ENCODE results near the gene MAP3K4. TPM values are rescaled to one million over a fixed set of nuclear protein-coding genes. Genes with fewer than 3 reads are reported as not detected.

Gene MAP3K4
- total RNA-seq, 1 donor from 2014 or later: 41.3 TPM

DNA sequence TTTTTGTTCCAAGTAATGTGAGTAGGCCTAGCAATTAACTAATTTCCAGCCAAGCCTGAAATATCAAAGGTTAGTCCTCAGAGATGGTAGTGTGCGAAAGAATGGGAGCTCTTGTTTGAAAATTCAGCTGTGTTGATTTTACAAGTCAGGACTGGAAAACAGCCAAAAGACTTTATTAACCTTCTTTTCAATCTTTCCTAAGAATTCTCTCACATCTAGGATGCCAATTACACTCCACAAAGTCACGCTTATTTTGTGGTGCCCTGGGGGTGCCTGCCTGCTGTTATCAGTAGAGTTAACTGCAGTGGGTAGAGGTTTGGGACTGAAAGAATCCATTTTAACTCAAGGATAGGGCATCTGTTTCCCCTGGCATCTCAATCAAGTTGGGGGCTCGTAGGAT is 30.7 kb upstream of the MAP3K4 start:
- H3K27me3 ChIP-seq (ENCODE audit: control insufficient read depth, insufficient read depth, low read length): no peaks in the 10 kb centered on the region
- FAIRE-seq: no peak

DNA sequence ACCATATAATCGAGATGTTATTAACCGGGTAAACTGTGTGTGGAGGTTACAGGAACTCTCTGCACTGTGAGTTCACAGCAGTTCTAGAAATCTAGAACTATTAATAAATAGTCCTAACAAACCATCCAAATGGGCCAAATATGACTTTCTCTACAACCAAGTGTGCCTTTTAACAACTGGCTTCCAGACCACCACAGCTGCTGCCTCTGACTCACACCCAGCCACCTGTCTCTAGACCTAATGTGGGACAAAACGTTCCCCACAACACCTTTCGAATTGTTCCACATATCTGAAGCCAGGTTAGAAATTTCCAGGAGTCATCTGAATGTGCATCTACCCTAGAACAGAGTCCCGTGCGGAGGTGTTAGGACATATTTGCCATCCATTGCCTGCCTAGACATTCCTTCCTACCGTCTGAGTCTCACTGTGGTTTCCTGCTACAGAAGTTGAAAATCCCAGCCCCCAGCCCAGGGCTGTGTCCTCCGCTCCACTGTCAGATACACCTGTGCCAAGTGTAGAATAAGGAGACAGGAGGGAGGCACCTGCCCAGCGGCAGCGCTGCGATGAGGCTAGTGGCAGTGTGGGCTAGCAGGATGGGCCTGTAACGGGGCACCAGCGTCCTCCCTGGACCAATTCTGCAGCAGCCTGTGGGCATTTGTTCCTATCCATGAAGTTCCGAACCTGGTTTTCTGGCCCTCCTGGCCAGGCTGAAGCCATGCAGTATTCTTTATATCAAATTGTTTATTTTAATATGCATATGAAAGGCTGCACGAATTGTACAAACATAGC is 28.5 kb upstream of the MAP3K4 start:
- Histone ChIP-seq H3K4me3 (ENCODE audit: low read depth, low read length) (no peak overlapping the region), H3K36me3 (ENCODE audit: control insufficient read depth, insufficient read depth, low read length) (no peaks in the 10 kb centered on the region), H3K27me3 (ENCODE audit: control insufficient read depth, insufficient read depth, low read length) (no peaks in the 10 kb centered on the region)
- TF ChIP-seq, protein P1, sequence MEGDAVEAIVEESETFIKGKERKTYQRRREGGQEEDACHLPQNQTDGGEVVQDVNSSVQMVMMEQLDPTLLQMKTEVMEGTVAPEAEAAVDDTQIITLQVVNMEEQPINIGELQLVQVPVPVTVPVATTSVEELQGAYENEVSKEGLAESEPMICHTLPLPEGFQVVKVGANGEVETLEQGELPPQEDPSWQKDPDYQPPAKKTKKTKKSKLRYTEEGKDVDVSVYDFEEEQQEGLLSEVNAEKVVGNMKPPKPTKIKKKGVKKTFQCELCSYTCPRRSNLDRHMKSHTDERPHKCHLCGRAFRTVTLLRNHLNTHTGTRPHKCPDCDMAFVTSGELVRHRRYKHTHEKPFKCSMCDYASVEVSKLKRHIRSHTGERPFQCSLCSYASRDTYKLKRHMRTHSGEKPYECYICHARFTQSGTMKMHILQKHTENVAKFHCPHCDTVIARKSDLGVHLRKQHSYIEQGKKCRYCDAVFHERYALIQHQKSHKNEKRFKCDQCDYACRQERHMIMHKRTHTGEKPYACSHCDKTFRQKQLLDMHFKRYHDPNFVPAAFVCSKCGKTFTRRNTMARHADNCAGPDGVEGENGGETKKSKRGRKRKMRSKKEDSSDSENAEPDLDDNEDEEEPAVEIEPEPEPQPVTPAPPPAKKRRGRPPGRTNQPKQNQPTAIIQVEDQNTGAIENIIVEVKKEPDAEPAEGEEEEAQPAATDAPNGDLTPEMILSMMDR (IDR thresholded peaks at IDR 0.05; ENCODE audit: insufficient read depth, low read length, severe bottlenecking): no peak
- no peak for FAIRE-seq
- DNase-seq (ENCODE audit: low read depth): no peak

More for the DNA sequence above, 30.7 kb upstream of the MAP3K4 start:
- TF ChIP-seq, protein P1 (IDR thresholded peaks at IDR 0.05; ENCODE audit: insufficient read depth, low read length, severe bottlenecking): no peak
- no peaks in the 10 kb centered on the region for H3K36me3 ChIP-seq (ENCODE audit: control insufficient read depth, insufficient read depth, low read length)
- H3K4me3 ChIP-seq (ENCODE audit: low read depth, low read length): no peak overlapping the region
- no peak for DNase-seq (ENCODE audit: low read depth)

DNA sequence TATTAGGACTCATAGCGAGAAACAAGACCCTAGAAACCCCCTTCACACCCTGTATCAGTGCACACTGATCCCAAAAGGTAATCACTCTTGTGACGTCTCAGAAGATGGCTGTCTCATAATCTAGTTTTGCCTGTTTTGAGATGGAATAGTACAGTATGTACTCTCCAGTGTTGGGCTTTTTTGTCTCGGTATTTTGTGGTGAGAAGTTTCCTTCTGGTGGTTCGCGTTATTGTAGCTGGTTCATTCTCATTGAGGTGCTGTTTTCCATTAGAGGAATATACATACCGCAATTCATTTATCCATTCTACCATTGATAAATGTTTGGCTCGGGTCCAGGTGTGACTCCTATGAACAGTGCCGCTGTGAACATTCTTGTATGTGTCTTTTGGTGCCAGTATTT is 27.9 kb upstream of the MAP3K4 start:
- Histone ChIP-seq H3K36me3 (ENCODE audit: control insufficient read depth, insufficient read depth, low read length) (no peaks in the 10 kb centered on the region), H3K4me3 (ENCODE audit: low read depth, low read length) (no peak overlapping the region), H3K27me3 (ENCODE audit: control insufficient read depth, insufficient read depth, low read length) (no peaks in the 10 kb centered on the region)
- FAIRE-seq (no peak), DNase-seq (ENCODE audit: low read depth) (no peak)
- TF ChIP-seq, protein P1 (IDR thresholded peaks at IDR 0.05; ENCODE audit: insufficient read depth, low read length, severe bottlenecking): no peak

DNA sequence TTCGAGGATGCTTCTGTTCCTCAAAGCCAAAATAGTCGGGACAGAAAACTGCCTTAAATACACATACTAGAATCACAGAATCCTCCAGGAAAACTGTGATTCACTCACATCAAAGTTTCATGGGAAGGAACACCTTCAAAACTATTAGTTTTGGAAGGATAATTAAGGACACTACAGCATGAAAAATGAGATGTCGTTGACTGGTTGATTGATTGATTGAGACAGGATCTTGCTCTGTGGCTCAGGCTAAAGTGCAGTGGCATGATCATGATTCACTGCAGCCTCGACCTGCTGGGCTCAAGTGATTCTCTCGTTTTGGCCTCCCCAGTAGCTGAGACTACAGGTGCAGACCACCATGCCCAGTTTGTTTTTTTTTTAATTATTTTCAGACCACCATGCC is 25.7 kb upstream of the MAP3K4 start:
- FAIRE-seq: no peak
- H3K36me3 ChIP-seq (ENCODE audit: control insufficient read depth, insufficient read depth, low read length): no peaks in the 10 kb centered on the region
- TF ChIP-seq, protein P1 (IDR thresholded peaks at IDR 0.05; ENCODE audit: insufficient read depth, low read length, severe bottlenecking): no peak
- no peak overlapping the region for H3K4me3 ChIP-seq (ENCODE audit: low read depth, low read length)
- no peak for DNase-seq (ENCODE audit: low read depth)
- no peaks in the 10 kb centered on the region for H3K27me3 ChIP-seq (ENCODE audit: control insufficient read depth, insufficient read depth, low read length)

DNA sequence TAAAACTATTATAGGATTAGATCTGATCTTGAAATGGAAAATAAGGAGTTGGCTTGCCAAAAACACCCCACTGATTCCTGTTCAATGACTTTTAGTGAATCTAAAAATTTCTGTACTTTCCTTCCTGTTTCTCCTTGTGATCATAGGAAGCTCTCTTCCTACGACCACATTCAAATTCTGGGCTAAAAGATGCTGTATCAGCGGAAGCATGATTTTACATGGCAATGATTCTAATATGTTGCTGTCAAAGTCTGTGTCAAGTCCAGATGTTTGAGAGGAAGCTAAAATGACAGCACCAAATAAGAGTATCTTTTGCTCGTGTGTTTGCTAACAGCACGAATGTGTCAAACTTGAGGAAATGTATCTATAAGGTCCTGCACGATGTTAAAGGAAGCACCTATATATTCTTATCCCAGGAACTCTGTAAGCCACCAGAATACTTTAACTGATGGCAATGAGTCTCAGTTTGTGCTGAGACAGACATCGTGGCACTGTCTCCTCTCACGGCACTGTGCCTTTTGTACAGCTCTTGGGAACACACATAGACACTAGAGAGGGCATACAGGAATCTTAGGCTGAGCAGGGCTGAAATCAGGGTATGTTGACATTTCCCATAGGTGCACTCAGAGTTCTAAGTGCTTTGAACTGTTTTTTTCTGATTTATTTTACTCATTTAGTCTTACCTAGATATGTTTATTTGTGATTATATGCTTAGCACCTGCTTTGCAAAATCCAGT is 24.9 kb upstream of the MAP3K4 start:
- Histone ChIP-seq H3K27me3 (ENCODE audit: control insufficient read depth, insufficient read depth, low read length) (no peaks in the 10 kb centered on the region), H3K4me3 (ENCODE audit: low read depth, low read length) (no peak overlapping the region), H3K36me3 (ENCODE audit: control insufficient read depth, insufficient read depth, low read length) (no peaks in the 10 kb centered on the region)
- FAIRE-seq: peak; percentile 36
- no peak for DNase-seq (ENCODE audit: low read depth)
- TF ChIP-seq, protein P1 (IDR thresholded peaks at IDR 0.05; ENCODE audit: insufficient read depth, low read length, severe bottlenecking): no peak
